HepG2 (cell line): ENCODE data around the gene MPV17L2. TPM values are rescaled to one million over a fixed set of nuclear protein-coding genes. Genes with fewer than 3 reads are reported as not detected.

Experiments
- CCDC6 ChIP-seq: sonication (generic); formaldehyde crosslinking; IDR thresholded peaks from 2 replicates; pipeline ENCODE4 v1.8.1; 2022; ENCODE audit warnings: mild to moderate bottlenecking, missing genetic modification reagents, moderate library complexity
- ELF3 ChIP-seq: IDR thresholded peaks from 2 replicates; pipeline ENCODE4 v1.6.1; 2016; ENCODE audit warnings: missing genetic modification reagents, missing compliant biosample characterization
- HMGXB4 ChIP-seq, 2 experiments: sonication (generic) in 1 of 2; formaldehyde crosslinking in 1 of 2; IDR thresholded peaks; 2 replicates each; pipeline versions ENCODE4 v1.4.0 to v1.6.1; 2018 to 2020; ENCODE audit warnings: missing genetic modification reagents in 2 of 2, borderline replicate concordance in 1 of 2, low read depth in 1 of 2, mild to moderate bottlenecking in 1 of 2, missing biosample characterization in 1 of 2
- LCORL ChIP-seq, 2 experiments: fragments of 450-650 bp in 1 of 2; sonication (generic) in 1 of 2; formaldehyde crosslinking in 1 of 2; IDR thresholded peaks; 2 replicates each; pipeline versions ENCODE4 v1.5.0 to v1.6.1; 2017 to 2020; ENCODE audit warnings: antibody characterized with exemption in 1 of 2, missing genetic modification reagents in 1 of 2
- RAD21 ChIP-seq: fragments of 450-650 bp; formaldehyde crosslinking; IDR thresholded peaks from 2 replicates; pipeline ENCODE4 v1.5.0; 2020; ENCODE audit warnings: mild to moderate bottlenecking
- SETDB1 ChIP-seq: sonication (generic); formaldehyde crosslinking; IDR thresholded peaks from 2 replicates; pipeline ENCODE4 v1.5.1; 2020; ENCODE audit warnings: missing genetic modification reagents, mild to moderate bottlenecking, borderline replicate concordance
- STAG1 ChIP-seq: sonication (generic); formaldehyde crosslinking; IDR thresholded peaks from 2 replicates; pipeline ENCODE4 v1.4.0; 2020; ENCODE audit warnings: missing genetic modification reagents
- ZFP1 ChIP-seq: IDR thresholded peaks from 2 replicates; pipeline ENCODE4 v1.6.1; 2016
- ZNF143 ChIP-seq: sonication (generic); formaldehyde crosslinking; IDR thresholded peaks from 2 replicates; pipeline ENCODE4 v1.4.0; 2020; ENCODE audit warnings: missing genetic modification reagents
- ZNF230 ChIP-seq: sonication (generic); formaldehyde crosslinking; IDR thresholded peaks from 2 replicates; pipeline ENCODE4 v1.4.0; 2020; ENCODE audit warnings: mild to moderate bottlenecking, missing genetic modification reagents
- ZNF687 ChIP-seq: sonication (generic); formaldehyde crosslinking; IDR thresholded peaks from 2 replicates; pipeline ENCODE4 v1.5.1; 2020; ENCODE audit warnings: mild to moderate bottlenecking, missing genetic modification reagents, moderate library complexity
- polyA plus RNA-seq, 8 experiments: library from polyadenylated mRNA; depleted of rRNA in 3 of 8; stranded (reverse) in 7 of 8; unstranded in 1 of 8; fragments of >200 nt; fragmentation: Illumina TruSeq in 4 of 8; extraction: Trizol in 4 of 8; gene quantifications; 2 replicates each; pipeline versions ENCODE4 v1.2.1 to v1.2.3, GENCODE V29; 2011 to 2016; ENCODE audit warnings: low read depth in 4 of 8, missing spikeins in 1 of 8, mixed read lengths in 1 of 8; ENCODE audit not compliant: insufficient read depth in 1 of 8
- total RNA-seq, 5 experiments: library from RNA; depleted of rRNA; stranded (reverse); fragments of >200 nt; fragmentation: Illumina TruSeq; extraction: Trizol; gene quantifications; 2 replicates each; pipeline ENCODE4 v1.2.3, GENCODE V29; 2016; ENCODE audit warnings: low read depth in 1 of 5
- TF ChIP-seq, protein P1 (sequence below): sonication (generic); formaldehyde crosslinking; IDR thresholded peaks from 2 replicates; pipeline ENCODE4 v1.5.0; 2020; ENCODE audit warnings: mild to moderate bottlenecking, missing genetic modification reagents, moderate library complexity

Gene MPV17L2
- total and polyA plus RNA-seq, 2 of the 13 experiments (the other 11 are each of a cell fraction or from before 2014, with no cell fraction given) = 13.6 to 16.7 TPM

DNA sequence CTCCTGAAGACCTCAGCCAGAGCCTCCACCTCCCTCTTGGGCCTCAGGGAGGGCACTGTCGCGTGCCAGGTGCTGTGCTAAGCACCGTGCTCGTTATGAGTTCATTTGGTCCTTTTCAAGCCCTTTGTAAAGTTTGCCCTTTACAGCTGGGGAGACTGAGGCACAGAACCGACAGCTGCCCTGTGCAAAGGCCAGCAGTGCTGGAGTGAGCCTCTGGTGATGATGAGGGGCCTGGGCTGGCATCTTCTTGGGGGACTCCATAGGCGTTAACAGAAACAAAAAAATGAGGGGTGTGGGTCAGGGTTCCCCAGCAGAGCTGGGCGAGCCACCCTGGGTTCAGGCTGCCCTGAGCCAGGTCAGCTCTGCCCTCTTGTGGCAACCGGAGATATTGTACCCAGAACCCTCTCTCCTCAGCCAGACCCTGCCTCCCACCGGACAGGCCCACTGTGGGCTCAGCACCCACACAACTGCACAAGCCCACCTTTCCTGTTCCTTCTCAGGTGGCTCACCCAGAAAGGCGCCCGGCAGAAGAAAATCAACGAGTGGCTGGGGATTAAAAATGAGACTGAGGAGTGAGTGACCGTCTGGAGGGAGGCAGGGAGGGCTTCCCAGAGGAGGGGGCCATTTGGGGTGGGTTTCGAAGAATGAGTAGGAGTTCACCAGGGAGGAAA is 24.9 kb upstream of the MPV17L2 start (continued):
- 0 out of 4 replicates have a peak, but pooled peaks of 1 of the 2 experiments have one; percentile 27 for TF ChIP-seq HMGXB4 (CRISPR knock-in tag; IDR thresholded peaks at IDR 0.05; ENCODE audit: borderline replicate concordance in 1 of 2, low read depth in 1 of 2)
- 0 out of 2 replicates have a peak, but pooled peaks have one; percentile 15 for TF ChIP-seq ELF3 (CRISPR knock-in tag)
- TF ChIP-seq ZNF230 (CRISPR knock-in tag) = no peak
- peak; percentile 78 for TF ChIP-seq RAD21 (CRISPR knock-in tag)
- peak; percentile 77 for TF ChIP-seq STAG1 (CRISPR knock-in tag)
- no peak for TF ChIP-seq LCORL (IDR thresholded peaks at IDR 0.05)
- 0 out of 2 replicates have a peak, but pooled peaks have one; percentile 18 for TF ChIP-seq LCORL (CRISPR knock-in tag; IDR thresholded peaks at IDR 0.05)
- TF ChIP-seq, protein P1, sequence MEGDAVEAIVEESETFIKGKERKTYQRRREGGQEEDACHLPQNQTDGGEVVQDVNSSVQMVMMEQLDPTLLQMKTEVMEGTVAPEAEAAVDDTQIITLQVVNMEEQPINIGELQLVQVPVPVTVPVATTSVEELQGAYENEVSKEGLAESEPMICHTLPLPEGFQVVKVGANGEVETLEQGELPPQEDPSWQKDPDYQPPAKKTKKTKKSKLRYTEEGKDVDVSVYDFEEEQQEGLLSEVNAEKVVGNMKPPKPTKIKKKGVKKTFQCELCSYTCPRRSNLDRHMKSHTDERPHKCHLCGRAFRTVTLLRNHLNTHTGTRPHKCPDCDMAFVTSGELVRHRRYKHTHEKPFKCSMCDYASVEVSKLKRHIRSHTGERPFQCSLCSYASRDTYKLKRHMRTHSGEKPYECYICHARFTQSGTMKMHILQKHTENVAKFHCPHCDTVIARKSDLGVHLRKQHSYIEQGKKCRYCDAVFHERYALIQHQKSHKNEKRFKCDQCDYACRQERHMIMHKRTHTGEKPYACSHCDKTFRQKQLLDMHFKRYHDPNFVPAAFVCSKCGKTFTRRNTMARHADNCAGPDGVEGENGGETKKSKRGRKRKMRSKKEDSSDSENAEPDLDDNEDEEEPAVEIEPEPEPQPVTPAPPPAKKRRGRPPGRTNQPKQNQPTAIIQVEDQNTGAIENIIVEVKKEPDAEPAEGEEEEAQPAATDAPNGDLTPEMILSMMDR (CRISPR knock-in tag) = peak; percentile 80
- TF ChIP-seq ZNF143 (CRISPR knock-in tag) = peak; percentile 77
- TF ChIP-seq ZFP1 = no peak
- TF ChIP-seq CCDC6 = no peak
- TF ChIP-seq ZNF687 (CRISPR knock-in tag) = peak; percentile 51
- no peak for TF ChIP-seq SETDB1
